OCI-LY1 (cell line): ENCODE results near the gene FRMD4A.

Experiments used
- H2AFZ ChIP-seq: fragments of 200-600 bp; sonication (generic), shearing (Covaris generic); 2 replicates; pipeline ENCODE4 v1.6.0; 2014; ENCODE audit warnings: antibody characterized with exemption, mild to moderate bottlenecking, low read length
- H3F3A ChIP-seq: fragments of 200-600 bp; sonication (generic), shearing (Covaris generic); 2 replicates; pipeline ENCODE4 v1.6.0; 2014; ENCODE audit warnings: mild to moderate bottlenecking, antibody characterized with exemption, low read length, moderate library complexity; ENCODE audit not compliant: insufficient read depth
- H3K27ac ChIP-seq: fragments of 200-600 bp; sonication (generic); 2 replicates; pipeline ENCODE4 v1.5.1; 2014; ENCODE audit warnings: low read length, mixed run types, mild to moderate bottlenecking, low read depth; ENCODE audit not compliant: poor library complexity, severe bottlenecking
- H3K27me3 ChIP-seq: fragments of 200-600 bp; sonication (generic); 2 replicates; pipeline ENCODE4 v1.6.0; 2014; ENCODE audit warnings: antibody characterized with exemption, mild to moderate bottlenecking, low read length, moderate library complexity; ENCODE audit not compliant: insufficient read depth
- H3K36me3 ChIP-seq: fragments of 200-600 bp; sonication (generic); 2 replicates; pipeline ENCODE4 v1.6.1; 2014; ENCODE audit warnings: mild to moderate bottlenecking, antibody characterized with exemption, low read length, moderate library complexity, mixed read lengths; ENCODE audit not compliant: insufficient read depth
- H3K4me1 ChIP-seq: fragments of 200-600 bp; sonication (generic); 2 replicates; pipeline ENCODE4 v1.5.1; 2014; ENCODE audit warnings: mild to moderate bottlenecking, low read length, moderate library complexity; ENCODE audit not compliant: insufficient read depth, severe bottlenecking
- H3K4me2 ChIP-seq: fragments of 200-600 bp; sonication (generic), shearing (Covaris generic); 2 replicates; pipeline ENCODE4 v1.6.1; 2014; ENCODE audit warnings: low read length
- H3K4me3 ChIP-seq: fragments of 200-600 bp; sonication (generic); 2 replicates; pipeline ENCODE4 v1.5.1; 2014; ENCODE audit warnings: low read length, low read depth, mild to moderate bottlenecking, mixed read lengths; ENCODE audit not compliant: poor library complexity, severe bottlenecking
- H3K79me2 ChIP-seq: fragments of 200-600 bp; shearing (Covaris generic); 2 replicates; pipeline ENCODE4 v1.6.1; 2016; ENCODE audit warnings: mixed run types, low read length, mixed read lengths; ENCODE audit not compliant: insufficient read depth
- H3K9ac ChIP-seq: fragments of 200-600 bp; sonication (generic), shearing (Covaris generic); 2 replicates; pipeline ENCODE4 v1.6.1; 2014; ENCODE audit warnings: mild to moderate bottlenecking, low read length, mixed read lengths
- H3K9me2 ChIP-seq: fragments of 200-600 bp; sonication (generic), shearing (Covaris generic); 2 replicates; pipeline ENCODE4 v1.6.1; 2014; ENCODE audit warnings: low read depth, mild to moderate bottlenecking, low read length, mixed read lengths
- H3K9me3 ChIP-seq: fragments of 200-600 bp; shearing (Covaris generic); 2 replicates; pipeline ENCODE4 v1.6.1; 2014; ENCODE audit warnings: low read length, mixed read lengths
- H4K20me1 ChIP-seq: fragments of 200-600 bp; sonication (generic), shearing (Covaris generic); 2 replicates; pipeline ENCODE4 v1.6.0; 2016; ENCODE audit warnings: mild to moderate bottlenecking, low read length; ENCODE audit not compliant: insufficient read depth
- EZH2 ChIP-seq: fragments of 200-600 bp; sonication (generic), shearing (Covaris generic); IDR thresholded peaks from 2 replicates; pipeline ENCODE4 v1.8.0; 2017; ENCODE audit warnings: borderline replicate concordance, mixed run types, mild to moderate bottlenecking, antibody characterized with exemption, low read length, moderate library complexity, mixed read lengths
- TF ChIP-seq, protein P1 (sequence below): fragments of 200-600 bp; sonication (generic), shearing (Covaris generic); IDR thresholded peaks from 2 replicates; pipeline ENCODE4 v1.5.1; 2017; ENCODE audit warnings: mild to moderate bottlenecking, antibody characterized with exemption, low read length, moderate library complexity, mixed read lengths

Gene FRMD4A

DNA sequence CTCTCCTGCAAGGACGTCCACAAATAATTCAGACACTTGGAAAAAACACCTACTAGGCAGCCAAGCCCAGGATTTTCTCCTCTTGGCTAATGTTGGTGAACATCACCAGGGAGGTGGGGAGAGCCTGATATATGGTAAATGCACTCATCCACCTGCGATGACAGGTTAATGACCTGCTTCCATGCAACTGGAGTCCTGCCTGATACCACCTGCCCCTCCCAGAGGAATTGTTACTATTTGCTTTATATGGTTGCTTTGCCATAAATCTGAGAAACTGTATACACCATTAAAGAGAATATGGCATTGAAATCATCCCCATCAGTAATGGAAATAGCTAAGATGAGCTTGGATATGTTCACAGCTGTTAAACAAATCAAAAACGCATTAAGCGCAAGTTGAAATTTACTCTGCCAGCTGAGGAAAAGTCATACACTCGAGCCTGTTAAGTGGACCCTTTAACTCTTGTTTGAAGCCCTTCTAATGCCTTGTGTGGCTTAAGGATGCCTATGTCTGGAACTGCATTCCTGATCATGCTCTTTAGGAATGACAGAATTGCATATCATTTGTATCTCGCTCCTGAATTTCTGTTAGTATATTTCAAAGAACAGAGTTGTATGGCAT, 535.6 kb downstream of the FRMD4A start:
- H4K20me1 ChIP-seq = no peaks in the 10 kb centered on the region
- H3K9me3 ChIP-seq = no peaks in the 10 kb centered on the region
- H3F3A ChIP-seq = no peaks in the 10 kb centered on the region
- H3K36me3 ChIP-seq = no peaks in the 10 kb centered on the region
- TF ChIP-seq EZH2 = no peak
- TF ChIP-seq, protein P1, sequence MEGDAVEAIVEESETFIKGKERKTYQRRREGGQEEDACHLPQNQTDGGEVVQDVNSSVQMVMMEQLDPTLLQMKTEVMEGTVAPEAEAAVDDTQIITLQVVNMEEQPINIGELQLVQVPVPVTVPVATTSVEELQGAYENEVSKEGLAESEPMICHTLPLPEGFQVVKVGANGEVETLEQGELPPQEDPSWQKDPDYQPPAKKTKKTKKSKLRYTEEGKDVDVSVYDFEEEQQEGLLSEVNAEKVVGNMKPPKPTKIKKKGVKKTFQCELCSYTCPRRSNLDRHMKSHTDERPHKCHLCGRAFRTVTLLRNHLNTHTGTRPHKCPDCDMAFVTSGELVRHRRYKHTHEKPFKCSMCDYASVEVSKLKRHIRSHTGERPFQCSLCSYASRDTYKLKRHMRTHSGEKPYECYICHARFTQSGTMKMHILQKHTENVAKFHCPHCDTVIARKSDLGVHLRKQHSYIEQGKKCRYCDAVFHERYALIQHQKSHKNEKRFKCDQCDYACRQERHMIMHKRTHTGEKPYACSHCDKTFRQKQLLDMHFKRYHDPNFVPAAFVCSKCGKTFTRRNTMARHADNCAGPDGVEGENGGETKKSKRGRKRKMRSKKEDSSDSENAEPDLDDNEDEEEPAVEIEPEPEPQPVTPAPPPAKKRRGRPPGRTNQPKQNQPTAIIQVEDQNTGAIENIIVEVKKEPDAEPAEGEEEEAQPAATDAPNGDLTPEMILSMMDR = no peak
- no peaks in the 10 kb centered on the region for H3K4me1 ChIP-seq
- no peak overlapping the region for H3K4me3 ChIP-seq
- no peak overlapping the region for H3K4me2 ChIP-seq
- no peaks in the 10 kb centered on the region for H3K9me2 ChIP-seq
- no peak overlapping the region for H3K27ac ChIP-seq
- H2AFZ ChIP-seq = no peak overlapping the region
- H3K9ac ChIP-seq = no peak overlapping the region
- H3K79me2 ChIP-seq = no peaks in the 10 kb centered on the region
- H3K27me3 ChIP-seq = no peaks in the 10 kb centered on the region

DNA sequence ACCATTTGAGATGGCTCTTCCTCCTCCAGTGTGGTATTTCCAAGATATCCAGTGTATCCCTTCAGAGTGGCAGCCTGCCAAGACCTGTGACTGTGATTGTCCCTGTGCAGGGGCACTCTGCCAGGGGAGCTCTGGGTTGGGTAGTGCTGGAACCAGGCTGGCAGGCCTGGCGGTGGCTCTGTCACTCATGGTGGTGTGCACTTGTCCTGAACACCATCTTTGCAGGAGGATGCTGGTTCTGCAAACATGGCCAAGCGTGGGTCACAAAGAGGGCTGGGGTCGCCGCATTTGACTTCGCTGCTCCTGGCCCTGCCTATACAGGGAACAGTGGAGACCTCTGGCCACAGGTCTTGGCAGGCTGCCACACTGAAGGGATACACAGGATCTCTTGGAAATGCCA, 538.7 kb downstream of the FRMD4A start:
- no peak overlapping the region for H3K4me3 ChIP-seq
- H3K9me2 ChIP-seq = no peaks in the 10 kb centered on the region
- H3K4me2 ChIP-seq = no peak overlapping the region
- no peaks in the 10 kb centered on the region for H4K20me1 ChIP-seq
- TF ChIP-seq, protein P1 = no peak
- TF ChIP-seq EZH2 = no peak
- no peaks in the 10 kb centered on the region for H3K79me2 ChIP-seq
- H3K27ac ChIP-seq = no peak overlapping the region
- no peaks in the 10 kb centered on the region for H3F3A ChIP-seq
- no peaks in the 10 kb centered on the region for H3K36me3 ChIP-seq
- no peak overlapping the region for H2AFZ ChIP-seq
- no peaks in the 10 kb centered on the region for H3K9me3 ChIP-seq
- H3K9ac ChIP-seq = no peak overlapping the region
- H3K4me1 ChIP-seq = peaks cover 13% of the 10 kb centered on the region
- H3K27me3 ChIP-seq = no peaks in the 10 kb centered on the region

DNA sequence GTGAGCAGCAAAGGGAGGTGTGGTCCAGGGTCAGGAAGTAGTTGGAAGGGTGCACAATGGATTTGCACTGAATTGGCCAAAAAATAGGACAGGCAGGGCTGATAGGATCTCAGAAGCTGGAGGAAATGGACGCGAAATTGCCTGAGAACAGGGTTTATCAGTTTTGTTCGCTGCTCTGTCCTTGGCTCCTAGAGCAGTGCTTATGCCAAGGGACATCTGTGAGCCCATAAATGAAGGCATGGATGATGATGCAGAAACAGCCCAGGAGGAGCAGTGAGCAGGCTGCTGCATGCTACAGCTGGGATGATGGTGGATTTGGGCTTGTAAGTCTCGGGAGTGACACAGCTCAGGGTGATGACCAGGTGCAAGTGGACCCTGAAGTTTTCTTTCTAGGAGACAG, 539.2 kb downstream of the FRMD4A start:
- Histone ChIP-seq H3K9me3 (no peaks in the 10 kb centered on the region), H4K20me1 (no peaks in the 10 kb centered on the region), H3K79me2 (no peaks in the 10 kb centered on the region), H3K27me3 (no peaks in the 10 kb centered on the region), H3K9me2 (no peaks in the 10 kb centered on the region), H3K36me3 (no peaks in the 10 kb centered on the region), H3K9ac (no peak overlapping the region), H3K4me3 (no peak overlapping the region), H3K4me1 (peaks cover 19% of the 10 kb centered on the region), H3K27ac (no peak overlapping the region), H3K4me2 (no peak overlapping the region), H2AFZ (no peak overlapping the region), H3F3A (no peaks in the 10 kb centered on the region)
- TF ChIP-seq EZH2 = no peak

DNA sequence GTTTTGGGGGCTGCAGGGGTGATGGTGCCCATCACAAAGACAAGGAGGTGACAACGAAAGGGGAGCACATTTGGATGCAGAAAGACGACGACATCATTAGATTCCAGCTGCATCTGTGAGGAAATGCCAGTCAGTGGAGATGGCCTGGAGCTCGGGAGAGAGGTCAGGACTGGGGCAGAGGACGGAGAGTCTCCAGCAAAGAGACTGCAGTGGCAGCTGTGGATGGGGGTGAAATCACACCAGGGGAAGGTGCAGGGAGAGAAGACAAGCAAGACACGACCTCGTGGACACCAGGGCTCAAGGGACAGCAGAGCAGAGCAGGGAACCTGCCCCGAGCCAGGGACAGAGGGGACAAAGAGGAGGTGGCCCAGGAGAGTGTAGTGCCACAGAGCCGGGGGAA, 540.5 kb downstream of the FRMD4A start:
- Histone ChIP-seq H3K27me3 (no peaks in the 10 kb centered on the region), H4K20me1 (no peaks in the 10 kb centered on the region), H3K9ac (no peak overlapping the region), H3K9me2 (no peaks in the 10 kb centered on the region), H3K79me2 (no peaks in the 10 kb centered on the region), H3F3A (no peaks in the 10 kb centered on the region), H3K4me3 (no peak overlapping the region), H3K36me3 (no peaks in the 10 kb centered on the region), H3K4me1 (peaks cover 21% of the 10 kb centered on the region), H3K9me3 (no peaks in the 10 kb centered on the region), H3K4me2 (no peak overlapping the region), H2AFZ (no peak overlapping the region), H3K27ac (no peak overlapping the region)
- TF ChIP-seq EZH2 = no peak
